Thyroid gland (tissue), 4 donors: ENCODE data around the gene SAMD11. TPM values are rescaled to one million over a fixed set of nuclear protein-coding genes. Genes with fewer than 3 reads are reported as not detected.

ENCODE experiments used
- DNase-seq, 2 donors: peaks; one replicate each; pipeline ENCODE4 v3.0.0-alpha.2; 2019
- H3K27ac ChIP-seq, 3 donors: fragments of 200-600 bp; sonication (generic); 1 replicate in 2 of 3; 2 replicates in 1 of 3; pipeline ENCODE4 v1.5.1; 2016 to 2019; ENCODE audit warnings: mild to moderate bottlenecking in 1 of 3, moderate library complexity in 1 of 3
- H3K27me3 ChIP-seq: fragments of 200-600 bp; sonication (generic); one replicate; pipeline ENCODE4 v1.5.1; 2019
- H3K36me3 ChIP-seq, 2 donors: fragments of 200-600 bp; sonication (generic); one replicate each; pipeline ENCODE4 v1.5.1; 2016 to 2019
- H3K4me1 ChIP-seq, 2 donors: fragments of 200-600 bp; sonication (generic); one replicate each; pipeline ENCODE4 v1.5.1; 2017 to 2019
- H3K4me3 ChIP-seq, 3 donors: fragments of 200-600 bp; sonication (generic); replicated peaks in 1 of 3; 1 replicate in 2 of 3; 2 replicates in 1 of 3; pipeline ENCODE4 v1.5.1; 2016; ENCODE audit warnings: mild to moderate bottlenecking in 1 of 3
- H3K9me3 ChIP-seq: fragments of 200-600 bp; sonication (generic); one replicate; pipeline ENCODE4 v1.5.1; 2017
- POLR2A ChIP-seq, 2 donors: fragments of 450-650 bp; IDR thresholded peaks; one replicate each; pipeline ENCODE4 v1.6.1; 2017; ENCODE audit warnings: antibody characterized with exemption in 2 of 2, mild to moderate bottlenecking in 2 of 2, moderate library complexity in 1 of 2
- WGBS, 2 donors: methylation state at CpG; one replicate each; pipeline ENCODE4 v1.1.5; 2017; 5-methylcytosine and 5-hydroxymethylcytosine counted together
- intact Hi-C: fragments of 100-400 bp; cut with DNase I; formaldehyde crosslinking; loops from one replicate; pipeline ENCODE4 v1.15.1; 2023
- total RNA-seq, 4 donors: library from RNA; depleted of rRNA; stranded (reverse); fragments of >200 nt; gene quantifications; one replicate each; pipeline ENCODE4 v1.2.3, GENCODE V29; 2016
- TF ChIP-seq, protein P1 (sequence below), 6 experiments: fragments of 200-600 bp in 3 of 6; fragments of 450-650 bp in 3 of 6; sonication (generic) in 3 of 6; IDR thresholded peaks; one replicate each; pipeline ENCODE4 v1.5.1; 2016 to 2019; ENCODE audit warnings: antibody characterized with exemption in 6 of 6, mild to moderate bottlenecking in 2 of 6, inconsistent platforms in 1 of 6, moderate library complexity in 1 of 6

SAMD11 gene
- total RNA-seq, 4 donors from 2014 or later: 4.1 to 11.2 (median 6.3) TPM

DNA sequence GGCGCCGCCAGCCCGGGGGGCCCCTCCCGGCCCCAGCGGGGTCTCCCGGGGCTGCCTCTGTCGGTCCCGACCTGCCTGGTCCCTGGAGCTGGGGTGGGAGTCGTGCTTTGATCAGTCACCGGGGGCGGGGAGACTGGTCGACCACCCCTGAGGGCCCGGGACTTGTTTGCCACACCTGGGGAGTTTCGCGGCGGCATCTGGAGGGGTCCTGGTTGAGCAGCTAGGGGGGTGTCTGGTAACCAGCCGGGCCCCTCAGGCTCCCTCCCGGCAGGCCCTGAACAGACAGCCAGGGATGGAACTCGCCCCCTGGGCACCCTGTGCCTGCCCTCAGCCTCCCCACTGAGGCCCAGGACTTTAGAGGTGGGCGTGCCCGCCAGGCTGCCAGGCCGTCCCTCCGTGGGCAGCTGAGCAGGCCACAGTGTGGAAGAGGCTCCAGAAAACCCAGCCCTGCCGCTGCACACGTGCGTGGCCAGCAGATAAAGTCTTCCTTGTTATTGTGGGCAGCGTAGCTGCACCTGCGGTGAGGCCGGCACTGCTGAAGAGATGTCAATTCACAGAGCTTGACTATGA, 13.3 kb upstream of the SAMD11 start:
- H3K4me1 ChIP-seq: peaks cover under 1 to 28% of the 10 kb centered on the region in 2 donors
- TF ChIP-seq, protein P1, sequence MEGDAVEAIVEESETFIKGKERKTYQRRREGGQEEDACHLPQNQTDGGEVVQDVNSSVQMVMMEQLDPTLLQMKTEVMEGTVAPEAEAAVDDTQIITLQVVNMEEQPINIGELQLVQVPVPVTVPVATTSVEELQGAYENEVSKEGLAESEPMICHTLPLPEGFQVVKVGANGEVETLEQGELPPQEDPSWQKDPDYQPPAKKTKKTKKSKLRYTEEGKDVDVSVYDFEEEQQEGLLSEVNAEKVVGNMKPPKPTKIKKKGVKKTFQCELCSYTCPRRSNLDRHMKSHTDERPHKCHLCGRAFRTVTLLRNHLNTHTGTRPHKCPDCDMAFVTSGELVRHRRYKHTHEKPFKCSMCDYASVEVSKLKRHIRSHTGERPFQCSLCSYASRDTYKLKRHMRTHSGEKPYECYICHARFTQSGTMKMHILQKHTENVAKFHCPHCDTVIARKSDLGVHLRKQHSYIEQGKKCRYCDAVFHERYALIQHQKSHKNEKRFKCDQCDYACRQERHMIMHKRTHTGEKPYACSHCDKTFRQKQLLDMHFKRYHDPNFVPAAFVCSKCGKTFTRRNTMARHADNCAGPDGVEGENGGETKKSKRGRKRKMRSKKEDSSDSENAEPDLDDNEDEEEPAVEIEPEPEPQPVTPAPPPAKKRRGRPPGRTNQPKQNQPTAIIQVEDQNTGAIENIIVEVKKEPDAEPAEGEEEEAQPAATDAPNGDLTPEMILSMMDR (IDR thresholded peaks at IDR 0.05): no peak
- no peak for TF ChIP-seq POLR2A (IDR thresholded peaks at IDR 0.05)
- WGBS, 2 donors: 4 to 21% methylated on average over 5 to 15 of the region's 29 CpGs
- no peak overlapping the region for H3K27ac ChIP-seq
- intact Hi-C loops: no loop called here
- H3K4me3 ChIP-seq: peak overlapping the region in 1 of 3 donors; percentile 5
- no peak for DNase-seq
- H3K36me3 ChIP-seq: no peaks in the 10 kb centered on the region
- no peaks in the 10 kb centered on the region for H3K9me3 ChIP-seq
- H3K27me3 ChIP-seq: no peaks in the 10 kb centered on the region

DNA sequence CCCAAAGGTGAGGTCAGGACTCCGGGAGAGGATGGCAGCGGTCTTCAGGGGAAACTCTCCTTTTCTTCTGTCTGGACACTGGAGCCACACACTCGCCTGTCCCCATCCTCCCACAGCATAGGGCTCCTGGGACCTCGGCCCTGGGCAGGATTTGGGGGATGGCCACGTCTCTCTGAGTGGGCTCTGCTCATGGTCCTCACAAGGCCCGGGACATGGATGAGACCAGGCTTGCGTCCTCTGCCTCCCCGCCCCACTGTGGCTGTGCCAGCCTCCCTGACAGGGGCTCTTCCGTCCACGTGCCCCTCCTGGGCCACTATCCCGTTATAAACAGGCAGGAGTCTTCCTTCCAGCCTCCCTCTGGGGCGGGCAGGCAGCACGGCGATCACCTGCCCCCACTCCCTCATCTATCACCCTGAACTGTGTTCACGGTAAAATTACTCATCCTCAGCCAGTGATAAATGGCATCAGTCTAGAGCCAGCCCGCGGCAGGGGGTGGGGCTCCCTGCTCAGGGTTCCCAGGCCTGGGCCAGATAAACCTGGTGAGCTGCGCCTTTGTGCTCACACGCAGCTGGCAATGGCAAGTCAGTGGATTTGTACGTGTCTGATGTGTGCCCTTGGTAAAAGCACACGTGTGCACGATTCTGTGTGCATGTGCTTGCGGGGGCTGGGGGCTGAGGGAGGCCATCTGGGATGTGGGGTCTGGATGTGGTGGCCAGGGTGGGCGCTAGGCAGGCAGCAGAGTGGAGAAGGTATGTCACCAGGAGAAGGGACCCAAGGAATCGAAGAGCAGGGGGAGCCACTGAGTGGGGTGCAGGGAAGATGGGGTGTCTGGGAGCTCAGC, 12.6 kb upstream of the SAMD11 start:
- 73 to 81% methylated on average over 21 to 25 of the region's 25 CpGs for WGBS, 2 donors
- H3K27ac ChIP-seq: no peak overlapping the region
- intact Hi-C loops: no loop called here
- no peak overlapping the region for H3K4me3 ChIP-seq
- no peaks in the 10 kb centered on the region for H3K27me3 ChIP-seq
- peak; percentile 0 for DNase-seq
- H3K4me1 ChIP-seq: peaks cover 0 to 21% of the 10 kb centered on the region in 2 donors
- H3K9me3 ChIP-seq: no peaks in the 10 kb centered on the region
- no peaks in the 10 kb centered on the region for H3K36me3 ChIP-seq
- TF ChIP-seq, protein P1 (IDR thresholded peaks at IDR 0.05): no peak
- TF ChIP-seq POLR2A (IDR thresholded peaks at IDR 0.05): no peak

DNA sequence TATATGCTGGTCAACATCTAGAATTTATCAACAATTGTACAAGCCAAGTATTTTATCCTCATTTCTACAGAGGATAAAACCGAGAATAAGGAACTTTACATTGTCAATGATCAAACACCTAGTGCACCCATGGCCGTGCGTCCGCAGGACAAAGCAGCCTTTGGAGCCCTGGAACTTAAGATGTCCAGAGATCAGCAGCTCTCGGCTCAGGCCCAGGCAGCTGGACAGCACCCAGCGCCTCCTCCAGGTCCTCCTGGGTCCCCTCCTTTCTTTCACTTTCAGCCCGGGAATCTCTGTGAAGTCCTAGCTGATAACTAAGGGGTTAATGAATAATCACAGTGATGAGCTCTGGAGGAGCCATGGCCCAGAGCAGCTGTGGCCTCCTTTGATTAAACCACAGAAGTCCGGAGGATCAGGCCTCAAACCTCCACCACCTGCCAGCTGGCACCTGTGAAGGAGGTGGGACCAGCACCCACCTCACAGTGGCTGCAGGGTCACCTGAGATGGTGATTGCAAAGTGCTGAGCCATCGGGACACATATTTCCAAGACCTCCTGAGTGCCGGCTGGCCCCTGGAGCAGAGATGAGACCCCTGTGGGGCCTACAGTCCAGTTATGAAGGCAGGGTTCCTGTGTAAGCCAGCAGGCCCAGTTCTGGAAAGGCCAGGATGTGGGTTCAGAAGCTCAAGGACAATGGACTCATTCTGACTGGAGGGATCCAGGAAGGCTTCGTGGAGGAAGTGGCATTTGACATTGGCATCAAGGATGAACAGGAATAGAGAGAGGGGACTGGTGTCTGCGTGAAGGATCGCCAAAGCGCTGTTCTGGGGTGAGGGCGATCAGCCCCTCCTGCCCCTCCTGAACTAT, 11.6 kb upstream of the SAMD11 start:
- 67 to 82% methylated on average over 13 to 15 of the region's 15 CpGs for WGBS, 2 donors
- Histone ChIP-seq H3K4me3 (no peak overlapping the region), H3K9me3 (no peaks in the 10 kb centered on the region), H3K27ac (no peak overlapping the region), H3K36me3 (no peaks in the 10 kb centered on the region), H3K4me1 (peaks cover 0 to 11% of the 10 kb centered on the region in 2 donors), H3K27me3 (no peaks in the 10 kb centered on the region)
- no peak for DNase-seq
- TF ChIP-seq, protein P1 (IDR thresholded peaks at IDR 0.05): no peak
- no peak for TF ChIP-seq POLR2A (IDR thresholded peaks at IDR 0.05)
- intact Hi-C loops: no loop called here

DNA sequence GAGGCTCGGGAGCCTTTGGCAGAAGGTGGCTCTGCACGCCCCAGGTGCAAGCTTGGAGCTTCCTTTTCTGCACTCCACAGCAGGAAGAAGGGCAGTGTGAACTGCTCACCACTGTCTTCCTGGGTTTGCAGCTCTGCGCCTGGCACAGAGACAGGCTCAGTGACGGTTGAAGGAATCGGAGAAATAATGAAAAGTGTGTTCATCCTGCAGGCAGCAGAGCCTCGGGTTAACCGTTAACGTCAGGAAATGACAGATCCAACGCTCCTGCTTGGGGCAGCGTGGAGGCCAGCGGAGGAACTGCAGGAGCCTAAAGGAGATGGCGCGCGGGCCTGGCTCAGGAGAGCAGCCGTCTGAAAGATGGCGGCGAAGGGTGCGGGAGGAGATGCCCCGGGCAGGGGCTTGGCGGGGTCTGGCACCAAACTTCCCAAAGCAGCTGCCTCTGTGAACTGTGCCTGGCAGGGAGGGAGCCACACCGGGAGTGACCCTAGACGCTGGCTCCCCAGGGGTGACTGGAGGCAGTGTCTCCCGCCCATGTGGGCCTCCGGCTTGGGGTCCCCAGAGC, 10.9 kb upstream of the SAMD11 start:
- intact Hi-C loops: no loop called here
- WGBS, 2 donors: 55 to 70% methylated on average over 15 to 23 of the region's 24 CpGs
- Histone ChIP-seq H3K27me3 (no peaks in the 10 kb centered on the region), H3K4me1 (peaks cover 0 to 10% of the 10 kb centered on the region in 2 donors), H3K4me3 (no peak overlapping the region), H3K9me3 (no peaks in the 10 kb centered on the region), H3K27ac (no peak overlapping the region), H3K36me3 (no peaks in the 10 kb centered on the region)
- peak in 1 of 2 donors; percentile 0 for DNase-seq
- TF ChIP-seq, protein P1 (IDR thresholded peaks at IDR 0.05): no peak
- TF ChIP-seq POLR2A (IDR thresholded peaks at IDR 0.05): no peak
